ENCODE measurements around the gene PAQR4. TPM values are rescaled to one million over a fixed set of nuclear protein-coding genes. Genes with fewer than 3 reads are reported as not detected.
A peak's percentile ranks its signal among the peaks of the same experiment; 100 is the strongest.

The PAQR4 gene
- total and polyA plus RNA-seq, 2 of the 13 experiments (the other 11 are each of a cell fraction or from before 2014, with no cell fraction given), result 15.9 to 24.8 TPM

DNA sequence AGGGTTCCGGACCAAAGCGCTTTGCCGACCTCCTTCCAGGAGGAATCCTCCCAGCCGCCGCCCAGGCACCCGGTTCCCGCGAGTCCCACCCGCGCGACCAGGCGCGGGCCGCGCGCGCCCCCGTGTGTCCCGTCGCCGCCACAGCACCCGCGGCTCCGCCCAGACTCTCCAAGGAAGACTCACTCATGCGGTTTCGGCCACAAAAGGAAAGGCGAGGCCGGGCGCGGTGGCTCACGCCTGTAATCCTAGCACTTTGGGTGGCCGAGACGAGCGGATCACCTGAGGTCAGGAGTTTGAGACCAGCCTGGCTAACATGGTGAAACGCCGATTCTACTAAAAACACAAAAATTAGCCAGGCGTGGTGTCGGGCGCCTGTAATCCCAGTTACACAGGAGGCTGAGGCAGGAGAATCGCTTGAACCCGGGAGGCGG, 14.6 kb downstream of the PAQR4 start (continued):
- TF ChIP-seq, protein P1, sequence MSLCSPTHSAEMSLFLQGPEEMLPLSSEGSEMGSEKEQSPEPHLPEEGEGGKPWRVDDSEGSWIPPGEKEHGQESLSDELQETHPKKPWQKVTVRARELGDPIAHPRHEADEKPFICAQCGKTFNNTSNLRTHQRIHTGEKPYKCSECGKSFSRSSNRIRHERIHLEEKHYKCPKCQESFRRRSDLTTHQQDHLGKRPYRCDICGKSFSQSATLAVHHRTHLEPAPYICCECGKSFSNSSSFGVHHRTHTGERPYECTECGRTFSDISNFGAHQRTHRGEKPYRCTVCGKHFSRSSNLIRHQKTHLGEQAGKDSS (CRISPR knock-in tag; IDR thresholded peaks at IDR 0.05; ENCODE audit: borderline replicate concordance, low read depth), result 0 out of 2 replicates have a peak, but pooled peaks have one; percentile 53
- TF ChIP-seq TCF7 (IDR thresholded peaks at IDR 0.05; ENCODE audit: low read depth), result no peak
- TF ChIP-seq, protein P2, sequence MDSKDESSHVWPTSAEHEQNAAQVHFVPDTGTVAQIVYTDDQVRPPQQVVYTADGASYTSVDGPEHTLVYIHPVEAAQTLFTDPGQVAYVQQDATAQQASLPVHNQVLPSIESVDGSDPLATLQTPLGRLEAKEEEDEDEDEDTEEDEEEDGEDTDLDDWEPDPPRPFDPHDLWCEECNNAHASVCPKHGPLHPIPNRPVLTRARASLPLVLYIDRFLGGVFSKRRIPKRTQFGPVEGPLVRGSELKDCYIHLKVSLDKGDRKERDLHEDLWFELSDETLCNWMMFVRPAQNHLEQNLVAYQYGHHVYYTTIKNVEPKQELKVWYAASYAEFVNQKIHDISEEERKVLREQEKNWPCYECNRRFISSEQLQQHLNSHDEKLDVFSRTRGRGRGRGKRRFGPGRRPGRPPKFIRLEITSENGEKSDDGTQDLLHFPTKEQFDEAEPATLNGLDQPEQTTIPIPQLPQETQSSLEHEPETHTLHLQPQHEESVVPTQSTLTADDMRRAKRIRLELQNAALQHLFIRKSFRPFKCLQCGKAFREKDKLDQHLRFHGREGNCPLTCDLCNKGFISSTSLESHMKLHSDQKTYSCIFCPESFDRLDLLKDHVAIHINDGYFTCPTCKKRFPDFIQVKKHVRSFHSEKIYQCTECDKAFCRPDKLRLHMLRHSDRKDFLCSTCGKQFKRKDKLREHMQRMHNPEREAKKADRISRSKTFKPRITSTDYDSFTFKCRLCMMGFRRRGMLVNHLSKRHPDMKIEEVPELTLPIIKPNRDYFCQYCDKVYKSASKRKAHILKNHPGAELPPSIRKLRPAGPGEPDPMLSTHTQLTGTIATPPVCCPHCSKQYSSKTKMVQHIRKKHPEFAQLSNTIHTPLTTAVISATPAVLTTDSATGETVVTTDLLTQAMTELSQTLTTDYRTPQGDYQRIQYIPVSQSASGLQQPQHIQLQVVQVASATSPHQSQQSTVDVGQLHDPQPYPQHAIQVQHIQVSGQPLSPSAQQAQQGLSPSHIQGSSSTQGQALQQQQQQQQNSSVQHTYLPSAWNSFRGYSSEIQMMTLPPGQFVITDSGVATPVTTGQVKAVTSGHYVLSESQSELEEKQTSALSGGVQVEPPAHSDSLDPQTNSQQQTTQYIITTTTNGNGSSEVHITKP (CRISPR knock-in tag; IDR thresholded peaks at IDR 0.05; ENCODE audit: low read depth), result no peak
- TF ChIP-seq ETV5 (CRISPR knock-in tag; IDR thresholded peaks at IDR 0.05; ENCODE audit: borderline replicate concordance), result 0 out of 2 replicates have a peak, but pooled peaks have one; percentile 24
- TF ChIP-seq RFX5 (IDR thresholded peaks at IDR 0.05; ENCODE audit: low read depth, low read length), result no peak
- no peak for TF ChIP-seq MTA3 (CRISPR knock-in tag; IDR thresholded peaks at IDR 0.05)
- TF ChIP-seq KDM5B (CRISPR knock-in tag; IDR thresholded peaks at IDR 0.05; ENCODE audit: borderline replicate concordance), result peak; percentile 32; the same call in 1 of the 2 replicates
- TF ChIP-seq MED1 (CRISPR knock-in tag; IDR thresholded peaks at IDR 0.05), result no peak
- peak; percentile 50 for TF ChIP-seq ZBTB38 (CRISPR knock-in tag; IDR thresholded peaks at IDR 0.05)
- TF ChIP-seq, protein P3, sequence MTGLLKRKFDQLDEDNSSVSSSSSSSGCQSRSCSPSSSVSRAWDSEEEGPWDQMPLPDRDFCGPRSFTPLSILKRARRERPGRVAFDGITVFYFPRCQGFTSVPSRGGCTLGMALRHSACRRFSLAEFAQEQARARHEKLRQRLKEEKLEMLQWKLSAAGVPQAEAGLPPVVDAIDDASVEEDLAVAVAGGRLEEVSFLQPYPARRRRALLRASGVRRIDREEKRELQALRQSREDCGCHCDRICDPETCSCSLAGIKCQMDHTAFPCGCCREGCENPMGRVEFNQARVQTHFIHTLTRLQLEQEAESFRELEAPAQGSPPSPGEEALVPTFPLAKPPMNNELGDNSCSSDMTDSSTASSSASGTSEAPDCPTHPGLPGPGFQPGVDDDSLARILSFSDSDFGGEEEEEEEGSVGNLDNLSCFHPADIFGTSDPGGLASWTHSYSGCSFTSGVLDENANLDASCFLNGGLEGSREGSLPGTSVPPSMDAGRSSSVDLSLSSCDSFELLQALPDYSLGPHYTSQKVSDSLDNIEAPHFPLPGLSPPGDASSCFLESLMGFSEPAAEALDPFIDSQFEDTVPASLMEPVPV (CRISPR knock-in tag; IDR thresholded peaks at IDR 0.05), result 0 out of 2 replicates have a peak, but pooled peaks have one; percentile 41
- TF ChIP-seq IRX3 (CRISPR knock-in tag; IDR thresholded peaks at IDR 0.05; ENCODE audit: borderline replicate concordance, low read depth), result 0 out of 2 replicates have a peak, but pooled peaks have one; percentile 51
- TF ChIP-seq, protein P4, sequence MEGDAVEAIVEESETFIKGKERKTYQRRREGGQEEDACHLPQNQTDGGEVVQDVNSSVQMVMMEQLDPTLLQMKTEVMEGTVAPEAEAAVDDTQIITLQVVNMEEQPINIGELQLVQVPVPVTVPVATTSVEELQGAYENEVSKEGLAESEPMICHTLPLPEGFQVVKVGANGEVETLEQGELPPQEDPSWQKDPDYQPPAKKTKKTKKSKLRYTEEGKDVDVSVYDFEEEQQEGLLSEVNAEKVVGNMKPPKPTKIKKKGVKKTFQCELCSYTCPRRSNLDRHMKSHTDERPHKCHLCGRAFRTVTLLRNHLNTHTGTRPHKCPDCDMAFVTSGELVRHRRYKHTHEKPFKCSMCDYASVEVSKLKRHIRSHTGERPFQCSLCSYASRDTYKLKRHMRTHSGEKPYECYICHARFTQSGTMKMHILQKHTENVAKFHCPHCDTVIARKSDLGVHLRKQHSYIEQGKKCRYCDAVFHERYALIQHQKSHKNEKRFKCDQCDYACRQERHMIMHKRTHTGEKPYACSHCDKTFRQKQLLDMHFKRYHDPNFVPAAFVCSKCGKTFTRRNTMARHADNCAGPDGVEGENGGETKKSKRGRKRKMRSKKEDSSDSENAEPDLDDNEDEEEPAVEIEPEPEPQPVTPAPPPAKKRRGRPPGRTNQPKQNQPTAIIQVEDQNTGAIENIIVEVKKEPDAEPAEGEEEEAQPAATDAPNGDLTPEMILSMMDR (CRISPR knock-in tag; IDR thresholded peaks at IDR 0.05), result peak; percentile 81
- TF ChIP-seq TSC22D2 (CRISPR knock-in tag; IDR thresholded peaks at IDR 0.05; ENCODE audit: borderline replicate concordance), result no peak
- TF ChIP-seq ZNF614 (CRISPR knock-in tag; IDR thresholded peaks at IDR 0.05; ENCODE audit: borderline replicate concordance), result no peak
- TF ChIP-seq, protein P5, sequence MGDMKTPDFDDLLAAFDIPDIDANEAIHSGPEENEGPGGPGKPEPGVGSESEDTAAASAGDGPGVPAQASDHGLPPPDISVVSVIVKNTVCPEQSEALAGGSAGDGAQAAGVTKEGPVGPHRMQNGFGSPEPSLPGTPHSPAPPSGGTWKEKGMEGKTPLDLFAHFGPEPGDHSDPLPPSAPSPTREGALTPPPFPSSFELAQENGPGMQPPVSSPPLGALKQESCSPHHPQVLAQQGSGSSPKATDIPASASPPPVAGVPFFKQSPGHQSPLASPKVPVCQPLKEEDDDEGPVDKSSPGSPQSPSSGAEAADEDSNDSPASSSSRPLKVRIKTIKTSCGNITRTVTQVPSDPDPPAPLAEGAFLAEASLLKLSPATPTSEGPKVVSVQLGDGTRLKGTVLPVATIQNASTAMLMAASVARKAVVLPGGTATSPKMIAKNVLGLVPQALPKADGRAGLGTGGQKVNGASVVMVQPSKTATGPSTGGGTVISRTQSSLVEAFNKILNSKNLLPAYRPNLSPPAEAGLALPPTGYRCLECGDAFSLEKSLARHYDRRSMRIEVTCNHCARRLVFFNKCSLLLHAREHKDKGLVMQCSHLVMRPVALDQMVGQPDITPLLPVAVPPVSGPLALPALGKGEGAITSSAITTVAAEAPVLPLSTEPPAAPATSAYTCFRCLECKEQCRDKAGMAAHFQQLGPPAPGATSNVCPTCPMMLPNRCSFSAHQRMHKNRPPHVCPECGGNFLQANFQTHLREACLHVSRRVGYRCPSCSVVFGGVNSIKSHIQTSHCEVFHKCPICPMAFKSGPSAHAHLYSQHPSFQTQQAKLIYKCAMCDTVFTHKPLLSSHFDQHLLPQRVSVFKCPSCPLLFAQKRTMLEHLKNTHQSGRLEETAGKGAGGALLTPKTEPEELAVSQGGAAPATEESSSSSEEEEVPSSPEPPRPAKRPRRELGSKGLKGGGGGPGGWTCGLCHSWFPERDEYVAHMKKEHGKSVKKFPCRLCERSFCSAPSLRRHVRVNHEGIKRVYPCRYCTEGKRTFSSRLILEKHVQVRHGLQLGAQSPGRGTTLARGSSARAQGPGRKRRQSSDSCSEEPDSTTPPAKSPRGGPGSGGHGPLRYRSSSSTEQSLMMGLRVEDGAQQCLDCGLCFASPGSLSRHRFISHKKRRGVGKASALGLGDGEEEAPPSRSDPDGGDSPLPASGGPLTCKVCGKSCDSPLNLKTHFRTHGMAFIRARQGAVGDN (CRISPR knock-in tag; IDR thresholded peaks at IDR 0.05), result peak; percentile 81
- TF ChIP-seq NFYB (CRISPR knock-in tag; IDR thresholded peaks at IDR 0.05), result no peak
- TF ChIP-seq THAP11 (CRISPR knock-in tag; IDR thresholded peaks at IDR 0.05), result peak; percentile 36; the same call in 1 of the 2 replicates
- TF ChIP-seq GATAD2A (CRISPR knock-in tag; IDR thresholded peaks at IDR 0.05), result no peak
